ENCODE data around the gene SERPINB8. TPM values are rescaled to one million over a fixed set of nuclear protein-coding genes. Genes with fewer than 3 reads are reported as not detected.

The SERPINB8 gene
- total RNA-seq, 1 experiment from 2014 or later, result 2.0 TPM

DNA sequence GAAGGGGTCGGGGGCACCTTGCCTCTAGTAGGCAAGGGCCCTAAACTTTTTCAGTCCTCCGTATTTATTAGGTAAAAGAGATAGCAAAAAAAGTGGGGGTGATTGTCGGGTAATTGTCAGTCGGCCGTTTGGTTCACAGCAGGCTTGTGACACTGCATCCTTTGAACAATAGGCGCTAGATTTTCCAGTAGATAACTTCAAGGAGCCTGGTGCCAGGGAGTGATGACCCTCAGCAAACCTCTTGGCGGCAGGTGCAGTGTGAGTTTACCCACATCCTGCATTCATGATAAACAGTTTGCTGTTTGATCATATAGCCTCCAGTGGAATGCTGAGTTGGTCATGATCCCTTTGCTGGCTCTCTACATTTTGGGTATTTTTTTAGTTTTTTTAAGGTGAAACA lies 22.9 kb downstream of the SERPINB8 start:
- ATAC-seq (no peak), DNase-seq (ENCODE audit: low read depth, low spot score) (no peak)
- ChIA-PET CTCF (no interaction called here), POLR2A (no interaction called here)
- Histone ChIP-seq H3K36me3 (ENCODE audit: control insufficient read depth, insufficient read depth, low read length) (no peaks in the 10 kb centered on the region), H3K27ac (ENCODE audit: low read length) (no peak overlapping the region), H3K27me3 (ENCODE audit: control insufficient read depth, insufficient read depth, low read length) (no peaks in the 10 kb centered on the region), H3K4me1 (ENCODE audit: control insufficient read depth, insufficient read depth, low read length) (no peaks in the 10 kb centered on the region), H3K4me3 (ENCODE audit: low read depth in 2 of 2, low read length in 2 of 2) (no peak overlapping the region), H3K9me3 (ENCODE audit: control insufficient read depth, insufficient read depth, low read depth, low read length) (no peaks in the 10 kb centered on the region)
- in situ Hi-C loops (cut with HindIII; ENCODE audit: low pct_unique_long_range_greater_than_20kb, low sequenced_read_pairs) (no loop called here), intact Hi-C loops (cut with micrococcal nuclease; ENCODE audit: unreplicated experiment) (loop anchor here (5.0 kb wide), 1 partner anchor 100 kb away; no protein-coding TSS in a partner anchor)
- BruUV-seq (replicated peaks), result no TSS peak
- TF ChIP-seq TCF7L2 (IDR thresholded peaks at IDR 0.05; ENCODE audit: low read depth, low read length) (no peak), SIN3A (IDR thresholded peaks at IDR 0.05; ENCODE audit: borderline replicate concordance, insufficient read depth, low read depth, low read length) (no peak), POLR2AphosphoS5 (IDR thresholded peaks at IDR 0.05; ENCODE audit: low read depth, low read length) (no peak)
- TF ChIP-seq, protein P1, sequence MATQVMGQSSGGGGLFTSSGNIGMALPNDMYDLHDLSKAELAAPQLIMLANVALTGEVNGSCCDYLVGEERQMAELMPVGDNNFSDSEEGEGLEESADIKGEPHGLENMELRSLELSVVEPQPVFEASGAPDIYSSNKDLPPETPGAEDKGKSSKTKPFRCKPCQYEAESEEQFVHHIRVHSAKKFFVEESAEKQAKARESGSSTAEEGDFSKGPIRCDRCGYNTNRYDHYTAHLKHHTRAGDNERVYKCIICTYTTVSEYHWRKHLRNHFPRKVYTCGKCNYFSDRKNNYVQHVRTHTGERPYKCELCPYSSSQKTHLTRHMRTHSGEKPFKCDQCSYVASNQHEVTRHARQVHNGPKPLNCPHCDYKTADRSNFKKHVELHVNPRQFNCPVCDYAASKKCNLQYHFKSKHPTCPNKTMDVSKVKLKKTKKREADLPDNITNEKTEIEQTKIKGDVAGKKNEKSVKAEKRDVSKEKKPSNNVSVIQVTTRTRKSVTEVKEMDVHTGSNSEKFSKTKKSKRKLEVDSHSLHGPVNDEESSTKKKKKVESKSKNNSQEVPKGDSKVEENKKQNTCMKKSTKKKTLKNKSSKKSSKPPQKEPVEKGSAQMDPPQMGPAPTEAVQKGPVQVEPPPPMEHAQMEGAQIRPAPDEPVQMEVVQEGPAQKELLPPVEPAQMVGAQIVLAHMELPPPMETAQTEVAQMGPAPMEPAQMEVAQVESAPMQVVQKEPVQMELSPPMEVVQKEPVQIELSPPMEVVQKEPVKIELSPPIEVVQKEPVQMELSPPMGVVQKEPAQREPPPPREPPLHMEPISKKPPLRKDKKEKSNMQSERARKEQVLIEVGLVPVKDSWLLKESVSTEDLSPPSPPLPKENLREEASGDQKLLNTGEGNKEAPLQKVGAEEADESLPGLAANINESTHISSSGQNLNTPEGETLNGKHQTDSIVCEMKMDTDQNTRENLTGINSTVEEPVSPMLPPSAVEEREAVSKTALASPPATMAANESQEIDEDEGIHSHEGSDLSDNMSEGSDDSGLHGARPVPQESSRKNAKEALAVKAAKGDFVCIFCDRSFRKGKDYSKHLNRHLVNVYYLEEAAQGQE (IDR thresholded peaks at IDR 0.05; ENCODE audit: insufficient read depth in 1 of 2, low read depth in 2 of 2, low read length in 1 of 2), result no peak
- TF ChIP-seq, protein P2, sequence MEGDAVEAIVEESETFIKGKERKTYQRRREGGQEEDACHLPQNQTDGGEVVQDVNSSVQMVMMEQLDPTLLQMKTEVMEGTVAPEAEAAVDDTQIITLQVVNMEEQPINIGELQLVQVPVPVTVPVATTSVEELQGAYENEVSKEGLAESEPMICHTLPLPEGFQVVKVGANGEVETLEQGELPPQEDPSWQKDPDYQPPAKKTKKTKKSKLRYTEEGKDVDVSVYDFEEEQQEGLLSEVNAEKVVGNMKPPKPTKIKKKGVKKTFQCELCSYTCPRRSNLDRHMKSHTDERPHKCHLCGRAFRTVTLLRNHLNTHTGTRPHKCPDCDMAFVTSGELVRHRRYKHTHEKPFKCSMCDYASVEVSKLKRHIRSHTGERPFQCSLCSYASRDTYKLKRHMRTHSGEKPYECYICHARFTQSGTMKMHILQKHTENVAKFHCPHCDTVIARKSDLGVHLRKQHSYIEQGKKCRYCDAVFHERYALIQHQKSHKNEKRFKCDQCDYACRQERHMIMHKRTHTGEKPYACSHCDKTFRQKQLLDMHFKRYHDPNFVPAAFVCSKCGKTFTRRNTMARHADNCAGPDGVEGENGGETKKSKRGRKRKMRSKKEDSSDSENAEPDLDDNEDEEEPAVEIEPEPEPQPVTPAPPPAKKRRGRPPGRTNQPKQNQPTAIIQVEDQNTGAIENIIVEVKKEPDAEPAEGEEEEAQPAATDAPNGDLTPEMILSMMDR (IDR thresholded peaks at IDR 0.05), result no peak

GRCh38 chr18:63994783-63995399 lies 25.0 kb downstream of the SERPINB8 start:
- H3K4me3 ChIP-seq (ENCODE audit: low read depth in 2 of 2, low read length in 2 of 2), result no peak overlapping the region
- no peaks in the 10 kb centered on the region for H3K36me3 ChIP-seq (ENCODE audit: control insufficient read depth, insufficient read depth, low read length)
- H3K9me3 ChIP-seq (ENCODE audit: control insufficient read depth, insufficient read depth, low read depth, low read length), result no peaks in the 10 kb centered on the region
- POLR2A ChIA-PET, result no interaction called here
- ATAC-seq, result no peak
- no peaks in the 10 kb centered on the region for H3K27me3 ChIP-seq (ENCODE audit: control insufficient read depth, insufficient read depth, low read length)
- H3K27ac ChIP-seq (ENCODE audit: low read length), result no peak overlapping the region
- intact Hi-C loops (cut with micrococcal nuclease; ENCODE audit: unreplicated experiment) (loop anchor here (5.0 kb wide), 1 partner anchor 103 kb away; no protein-coding TSS in a partner anchor), in situ Hi-C loops (cut with HindIII; ENCODE audit: low pct_unique_long_range_greater_than_20kb, low sequenced_read_pairs) (no loop called here)
- DNase-seq (ENCODE audit: low read depth, low spot score), result no peak
- CTCF ChIA-PET, result no interaction called here
- no TSS peak for BruUV-seq (replicated peaks)
- TF ChIP-seq, protein P1 (IDR thresholded peaks at IDR 0.05; ENCODE audit: insufficient read depth in 1 of 2, low read depth in 2 of 2, low read length in 1 of 2), result no peak
- TF ChIP-seq, protein P2 (IDR thresholded peaks at IDR 0.05), result peak; percentile 74
- no peaks in the 10 kb centered on the region for H3K4me1 ChIP-seq (ENCODE audit: control insufficient read depth, insufficient read depth, low read length)

All from Panc1 (cell line).